GM21786 (cell line): Measurements from ENCODE around the gene RHOC.

ENCODE experiments used
- ATAC-seq: cut with Tn5 transposase; IDR thresholded peaks from one replicate; pipeline ENCODE4 v1.9.1; 2021; ENCODE audit not compliant: unreplicated experiment

Gene RHOC

DNA sequence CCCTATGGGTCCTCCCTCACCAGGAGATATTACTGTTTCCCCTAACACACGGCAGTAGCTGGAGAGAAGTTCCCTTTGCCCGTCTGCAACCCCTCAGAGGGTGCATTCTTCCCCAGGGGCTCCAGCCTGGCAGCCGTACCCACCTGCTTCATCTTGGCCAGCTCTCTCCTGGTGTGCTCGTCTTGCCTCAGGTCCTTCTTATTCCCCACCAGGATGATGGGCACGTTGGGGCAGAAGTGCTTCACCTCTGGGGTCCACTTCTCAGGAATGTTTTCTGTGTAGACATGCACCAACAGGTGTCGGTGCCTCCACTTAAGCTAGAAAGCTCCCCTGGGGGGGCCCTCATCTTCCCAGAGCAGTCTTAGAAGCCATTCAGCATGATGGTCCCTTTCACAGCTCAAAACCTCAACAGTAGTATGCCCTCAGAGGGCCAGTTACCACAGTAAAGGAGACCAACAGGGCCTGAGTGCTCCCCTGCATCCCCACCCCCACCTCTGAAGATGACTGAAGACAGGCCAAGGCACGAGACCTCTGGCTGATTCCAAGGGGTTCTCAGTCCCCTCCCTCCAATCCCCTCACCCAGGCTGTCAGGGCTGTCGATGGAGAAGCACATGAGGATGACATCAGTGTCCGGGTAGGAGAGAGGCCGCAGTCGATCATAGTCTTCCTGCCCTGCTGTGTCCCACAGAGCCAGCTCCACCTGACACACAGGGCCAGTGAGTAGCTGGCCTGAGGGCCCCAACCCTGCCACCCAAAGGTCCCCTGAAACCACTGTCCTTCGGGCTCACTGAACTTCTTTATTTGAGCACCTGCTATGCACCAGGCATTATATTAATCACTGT is 4.3 kb downstream of the RHOC start:
- no peak for ATAC-seq

DNA sequence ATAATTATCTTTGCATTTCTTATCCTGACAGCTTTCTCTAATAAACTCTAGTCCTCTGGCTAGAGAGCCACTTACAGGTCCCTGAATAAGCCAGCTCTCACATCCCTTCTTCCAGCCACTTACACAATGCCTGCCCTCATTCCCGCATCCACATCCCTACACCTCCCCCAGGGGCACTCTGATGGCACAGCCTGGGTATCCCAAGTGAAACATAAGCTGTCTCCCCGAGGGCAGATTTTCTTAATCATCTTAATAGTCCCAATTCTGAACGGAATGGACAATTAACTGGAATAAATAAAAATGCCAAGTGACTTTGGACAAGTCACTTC is 4.9 kb downstream of the RHOC start:
- ATAC-seq: no peak

DNA sequence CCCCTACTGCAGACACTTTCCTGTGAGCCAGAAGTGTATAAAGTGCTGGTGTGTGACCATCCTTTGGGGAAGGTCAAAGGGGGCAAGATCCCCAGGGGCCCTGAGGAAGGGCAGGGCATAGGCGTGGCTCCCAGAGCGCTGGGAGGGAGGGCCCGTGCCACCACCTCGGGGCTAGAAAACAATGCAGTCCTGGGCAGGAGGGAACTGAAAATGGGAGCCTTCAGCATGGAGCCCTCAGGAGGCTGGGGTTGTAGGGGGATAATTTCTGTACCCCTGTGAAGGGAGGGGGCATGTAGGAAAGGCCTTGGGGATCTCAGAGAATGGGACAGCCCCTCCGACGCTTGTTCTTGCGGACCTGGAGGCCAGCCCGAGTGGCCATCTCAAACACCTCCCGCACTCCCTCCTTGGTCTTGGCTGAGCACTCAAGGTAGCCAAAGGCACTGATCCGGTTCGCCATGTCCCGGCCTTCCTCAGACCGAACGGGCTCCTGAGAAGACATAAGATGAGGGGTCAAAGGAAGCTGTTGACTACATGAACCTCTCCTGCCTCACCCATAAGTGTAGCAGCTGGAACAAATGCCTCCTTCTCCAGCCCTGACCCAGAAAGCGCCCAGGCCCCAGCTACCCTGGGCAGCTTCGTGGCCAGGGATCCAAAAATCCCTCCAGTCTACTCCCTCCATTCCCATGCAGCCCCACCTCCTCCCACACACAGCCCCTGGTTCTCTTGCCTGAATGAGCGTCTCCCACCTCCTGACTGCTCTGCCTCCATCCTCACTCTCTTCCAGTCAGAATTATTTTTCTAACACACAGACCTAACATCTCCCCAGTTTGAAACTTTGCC is 5.5 kb downstream of the RHOC start:
- ATAC-seq: no peak

GRCh38 chr1:112700290-112701226 is 6.4 kb downstream of the RHOC start:
- peak; percentile 43 for ATAC-seq

- no peak for ATAC-seq
These were observed 7.3 kb downstream of the RHOC start for GRCh38 chr1:112699425-112700144.

DNA sequence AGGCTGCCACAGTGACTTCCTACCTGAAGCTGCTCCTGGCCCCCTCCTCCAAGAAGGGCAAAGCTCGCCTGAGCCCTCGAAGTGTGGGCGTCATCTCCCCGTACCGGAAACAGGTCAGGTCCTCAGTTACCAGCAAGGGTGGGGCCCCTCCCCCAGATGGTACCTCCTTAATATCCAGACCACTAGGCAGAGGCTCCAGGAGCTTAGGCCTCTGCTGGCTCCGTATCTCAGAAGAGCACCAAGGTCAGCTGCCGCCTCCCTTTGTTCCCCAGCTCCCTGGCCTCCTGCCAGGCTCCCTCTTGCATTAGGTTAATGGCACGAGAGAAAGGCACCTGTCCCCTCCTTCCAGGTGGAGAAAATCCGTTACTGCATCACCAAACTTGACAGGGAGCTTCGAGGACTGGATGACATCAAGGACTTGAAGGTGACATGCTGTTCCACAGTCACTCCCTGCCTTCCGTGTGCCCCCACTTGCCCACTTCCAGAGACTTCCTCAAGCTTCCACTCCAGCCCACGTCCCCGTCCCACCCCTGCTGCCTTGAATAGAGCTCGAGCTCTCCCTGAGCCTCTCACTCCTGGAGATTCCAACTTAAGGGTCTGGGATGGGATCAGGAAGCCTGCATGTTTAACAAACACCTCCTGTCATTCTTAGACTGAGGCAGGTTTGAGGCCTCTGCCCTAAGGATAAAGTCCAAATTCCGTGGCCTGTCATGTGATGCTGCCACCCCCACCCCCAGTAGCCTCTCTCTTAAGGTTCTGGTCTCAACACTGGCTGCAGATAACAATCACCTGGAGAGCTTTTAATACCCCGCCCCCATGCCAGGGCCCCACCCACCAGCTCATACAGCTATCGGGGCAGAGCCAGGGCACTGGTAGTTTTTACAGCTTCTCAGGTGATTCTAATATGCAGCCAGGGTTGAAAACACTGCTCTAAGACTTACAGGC is 8.3 kb downstream of the RHOC start:
- ATAC-seq: no peak

DNA sequence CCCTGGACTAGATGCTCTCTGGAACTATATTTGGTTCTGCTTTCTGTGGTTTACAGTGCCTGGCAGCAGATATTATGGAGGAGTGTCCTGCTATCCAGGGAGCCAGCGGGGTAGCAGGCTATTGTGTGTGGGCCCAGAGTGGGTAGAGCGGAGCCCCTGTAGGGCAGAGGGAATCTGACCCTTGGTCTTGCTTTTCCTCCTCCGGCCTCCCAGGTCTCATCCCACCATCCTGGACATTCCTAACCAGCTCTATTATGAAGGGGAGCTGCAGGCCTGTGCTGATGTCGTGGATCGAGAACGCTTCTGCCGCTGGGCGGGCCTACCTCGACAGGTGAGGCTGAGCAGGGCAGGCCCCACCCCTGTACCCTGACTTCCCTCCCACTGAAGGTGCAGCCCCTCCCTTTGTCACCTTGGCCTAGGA is 9.1 kb downstream of the RHOC start:
- no peak for ATAC-seq

DNA sequence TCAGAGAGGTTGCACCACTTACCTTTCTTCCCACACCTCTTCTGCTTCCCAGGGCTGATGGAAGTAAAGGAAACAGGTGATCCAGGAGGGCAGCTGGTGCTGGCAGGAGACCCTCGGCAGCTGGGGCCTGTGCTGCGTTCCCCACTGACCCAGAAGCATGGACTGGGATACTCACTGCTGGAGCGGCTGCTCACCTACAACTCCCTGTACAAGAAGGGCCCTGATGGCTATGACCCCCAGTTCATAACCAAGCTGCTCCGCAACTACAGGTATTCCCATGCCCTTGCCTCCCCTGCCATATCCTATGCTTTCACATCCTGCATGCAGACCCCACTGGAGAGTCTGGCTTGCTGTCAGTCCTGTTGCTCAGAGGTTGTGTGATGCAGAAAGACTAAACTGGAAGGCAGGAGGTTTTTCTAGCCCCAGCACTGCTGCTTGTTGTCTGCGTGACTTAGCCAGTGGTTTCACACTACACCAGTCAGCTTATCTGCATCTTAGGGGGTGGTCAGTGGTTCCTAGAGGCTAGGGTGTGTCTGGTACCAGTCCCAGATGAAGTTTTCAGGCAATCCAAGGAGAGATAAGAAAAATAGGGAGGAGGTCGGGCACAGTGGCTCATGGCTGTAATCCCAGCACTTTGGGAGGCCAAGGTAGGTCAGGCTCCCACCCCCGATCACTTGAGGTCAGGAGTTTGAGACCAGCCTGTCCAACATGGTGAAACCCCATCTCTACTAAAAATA is 10.2 kb downstream of the RHOC start:
- ATAC-seq: no peak

- no peak for ATAC-seq
These were observed 11.7 kb downstream of the RHOC start for GRCh38 chr1:112695276-112695675.

DNA sequence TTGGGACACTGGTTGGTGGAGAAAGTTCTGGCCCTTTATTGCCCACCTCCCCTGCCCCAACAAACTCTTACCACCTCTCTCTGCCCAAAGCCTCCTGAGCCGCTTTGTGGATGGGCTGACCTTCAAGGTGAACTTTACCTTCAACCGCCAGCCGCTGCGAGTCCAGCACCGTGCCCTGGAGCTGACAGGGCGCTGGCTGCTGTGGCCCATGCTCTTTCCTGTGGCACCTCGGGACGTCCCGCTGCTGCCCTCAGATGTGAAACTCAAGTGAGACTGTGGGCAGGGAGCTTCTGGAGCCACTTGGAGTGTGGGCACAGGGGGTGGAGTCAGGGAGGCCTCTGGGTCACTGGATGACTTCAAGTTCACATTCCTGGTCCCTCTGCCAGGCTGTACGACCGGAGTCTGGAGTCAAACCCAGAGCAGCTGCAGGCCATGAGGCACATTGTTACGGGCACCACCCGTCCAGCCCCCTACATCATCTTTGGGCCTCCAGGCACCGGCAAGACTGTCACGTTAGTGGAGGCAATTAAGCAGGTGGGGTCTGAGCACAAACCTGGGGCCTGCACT is 12.5 kb downstream of the RHOC start:
- no peak for ATAC-seq

DNA sequence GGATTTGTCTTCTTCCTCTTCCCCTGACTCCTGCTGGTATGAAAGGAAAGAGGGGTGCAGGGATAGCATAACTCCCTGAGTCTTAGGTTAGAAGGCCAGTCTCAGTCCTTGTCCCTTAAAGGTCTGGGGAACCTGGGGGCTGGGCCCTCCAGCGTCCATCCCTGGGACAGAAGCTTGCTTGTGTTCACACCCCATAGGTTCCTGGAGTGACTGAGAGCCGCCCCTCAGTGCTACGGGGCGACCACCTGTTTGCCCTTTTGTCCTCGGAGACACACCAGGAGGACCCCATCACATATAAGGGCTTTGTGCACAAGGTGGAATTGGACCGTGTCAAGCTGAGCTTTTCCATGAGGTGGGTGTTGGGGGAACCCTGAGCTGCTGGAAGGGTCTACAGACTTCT is 13.1 kb downstream of the RHOC start:
- no peak for ATAC-seq

- ATAC-seq: no peak
These were observed 14.2 kb downstream of the RHOC start for GRCh38 chr1:112692681-112693080.

DNA sequence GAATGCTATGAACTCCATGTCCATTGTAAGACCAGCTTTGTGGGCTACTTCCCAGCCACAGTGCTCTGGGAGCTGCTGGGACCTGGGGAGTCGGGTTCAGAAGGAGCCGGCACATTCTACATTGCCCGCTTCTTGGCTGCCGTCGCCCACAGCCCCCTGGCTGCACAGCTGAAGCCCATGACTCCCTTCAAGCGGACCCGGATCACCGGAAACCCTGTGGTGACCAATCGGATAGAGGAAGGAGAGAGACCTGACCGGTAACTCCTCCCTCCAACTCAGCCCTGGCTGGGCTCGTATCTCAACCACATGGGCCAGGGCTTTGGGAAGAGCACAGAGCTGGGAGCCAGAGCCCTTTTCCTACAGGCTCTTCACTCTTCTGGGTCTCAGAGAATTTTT is 17.1 kb downstream of the RHOC start:
- no peak for ATAC-seq

DNA sequence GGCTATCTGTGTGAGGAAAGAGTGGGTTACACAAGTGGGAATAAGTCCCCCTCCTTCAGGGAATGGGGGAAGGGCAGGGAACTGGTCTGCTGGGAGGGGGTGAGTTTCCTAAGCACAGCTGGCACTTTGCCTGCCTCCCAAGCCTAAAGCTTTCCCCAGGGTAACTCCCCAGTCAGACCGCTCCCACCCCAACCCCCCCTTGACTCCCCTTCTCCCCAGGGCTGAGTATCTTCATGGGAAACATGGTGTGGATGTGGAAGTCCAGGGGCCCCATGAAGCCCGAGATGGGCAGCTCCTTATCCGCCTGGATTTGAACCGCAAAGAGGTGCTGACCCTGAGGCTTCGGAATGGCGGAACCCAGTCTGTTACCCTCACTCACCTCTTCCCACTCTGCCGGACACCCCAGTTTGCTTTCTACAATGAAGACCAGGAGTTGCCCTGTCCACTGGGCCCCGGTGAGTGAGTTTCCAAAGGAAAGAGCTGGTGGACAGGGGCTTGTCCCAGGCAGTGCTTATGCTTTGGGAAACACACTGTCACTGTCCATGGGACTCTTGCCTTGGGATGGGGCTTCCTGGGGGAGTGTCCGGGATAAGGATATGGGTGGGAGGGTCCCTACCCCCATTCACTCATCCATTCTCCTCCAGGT is 17.6 kb downstream of the RHOC start:
- no peak for ATAC-seq

- no peak for ATAC-seq
These were observed 18.1 kb downstream of the RHOC start for GRCh38 chr1:112688781-112689193.

- ATAC-seq: no peak
These were observed 19.0 kb downstream of the RHOC start for GRCh38 chr1:112687785-112688496.

- ATAC-seq: no peak
These were observed 19.6 kb downstream of the RHOC start for GRCh38 chr1:112687361-112687760.
